ENCODE data around the gene DDIAS.
"Not testable (repeated sequence)": the region's sequence is repeated elsewhere in the genome, so short reads cannot be mapped to it uniquely, and the experiment has no call there.

The DDIAS gene

DNA sequence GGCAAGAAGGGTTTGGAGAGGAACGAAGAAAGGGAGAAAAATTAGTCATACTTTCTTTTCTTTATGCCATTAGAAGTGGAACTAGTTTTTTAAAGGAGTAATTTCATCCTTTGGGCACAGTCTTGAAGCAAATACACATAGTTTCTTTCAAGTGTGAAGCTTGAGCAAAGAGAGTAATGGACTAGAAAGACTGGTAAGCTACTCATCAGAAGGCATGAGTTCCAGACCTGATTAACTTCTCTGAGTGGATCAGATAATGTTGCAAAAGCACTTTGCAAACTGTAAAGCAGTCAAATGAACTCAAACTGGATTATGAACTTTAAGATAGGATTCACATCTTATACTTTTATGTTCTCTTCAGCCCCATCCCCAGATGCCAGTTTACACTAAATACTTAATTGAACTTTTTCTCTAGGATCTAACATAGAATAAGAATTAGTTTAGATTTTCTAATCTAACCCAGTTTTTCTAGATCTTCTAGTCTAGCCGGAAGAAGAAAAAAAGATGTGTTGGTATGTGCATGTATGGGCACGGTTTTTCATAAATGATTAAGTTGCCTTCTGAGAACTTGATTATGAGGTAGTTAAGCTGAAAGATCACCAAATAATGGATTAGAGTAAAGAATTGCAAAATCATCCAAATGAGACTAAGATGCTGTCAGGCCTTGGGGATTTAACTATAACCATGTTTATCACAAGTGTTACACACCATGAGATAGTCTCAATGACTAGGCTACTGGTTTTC is 2.5 kb downstream of the DDIAS start:
- no peak overlapping the region for H3K4me3 ChIP-seq (ENCODE audit: low read depth, low read length)
- TF ChIP-seq, protein P1, sequence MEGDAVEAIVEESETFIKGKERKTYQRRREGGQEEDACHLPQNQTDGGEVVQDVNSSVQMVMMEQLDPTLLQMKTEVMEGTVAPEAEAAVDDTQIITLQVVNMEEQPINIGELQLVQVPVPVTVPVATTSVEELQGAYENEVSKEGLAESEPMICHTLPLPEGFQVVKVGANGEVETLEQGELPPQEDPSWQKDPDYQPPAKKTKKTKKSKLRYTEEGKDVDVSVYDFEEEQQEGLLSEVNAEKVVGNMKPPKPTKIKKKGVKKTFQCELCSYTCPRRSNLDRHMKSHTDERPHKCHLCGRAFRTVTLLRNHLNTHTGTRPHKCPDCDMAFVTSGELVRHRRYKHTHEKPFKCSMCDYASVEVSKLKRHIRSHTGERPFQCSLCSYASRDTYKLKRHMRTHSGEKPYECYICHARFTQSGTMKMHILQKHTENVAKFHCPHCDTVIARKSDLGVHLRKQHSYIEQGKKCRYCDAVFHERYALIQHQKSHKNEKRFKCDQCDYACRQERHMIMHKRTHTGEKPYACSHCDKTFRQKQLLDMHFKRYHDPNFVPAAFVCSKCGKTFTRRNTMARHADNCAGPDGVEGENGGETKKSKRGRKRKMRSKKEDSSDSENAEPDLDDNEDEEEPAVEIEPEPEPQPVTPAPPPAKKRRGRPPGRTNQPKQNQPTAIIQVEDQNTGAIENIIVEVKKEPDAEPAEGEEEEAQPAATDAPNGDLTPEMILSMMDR (IDR thresholded peaks at IDR 0.05; ENCODE audit: borderline replicate concordance, insufficient read depth, low read depth, low read length), result no peak

DNA sequence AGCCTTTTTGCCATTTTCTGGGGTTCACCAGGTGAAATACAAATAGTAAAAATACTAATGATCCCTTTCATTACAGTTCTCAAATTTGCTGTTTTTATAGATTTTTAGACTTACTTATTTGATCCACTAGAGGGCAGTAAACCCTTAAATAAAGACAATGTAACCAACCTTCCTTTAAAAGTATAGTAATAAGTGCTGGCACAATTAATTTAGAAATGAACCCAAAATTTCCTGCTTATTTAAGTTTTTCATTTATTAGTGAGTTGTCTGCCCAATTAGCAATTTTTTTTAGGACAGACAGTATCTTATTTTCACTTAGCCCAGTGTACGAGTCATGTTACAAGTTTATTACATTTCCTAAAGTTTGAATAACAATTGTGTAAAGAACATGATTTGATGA is 4.7 kb downstream of the DDIAS start:
- no peak overlapping the region for H3K4me3 ChIP-seq (ENCODE audit: low read depth, low read length)

DNA sequence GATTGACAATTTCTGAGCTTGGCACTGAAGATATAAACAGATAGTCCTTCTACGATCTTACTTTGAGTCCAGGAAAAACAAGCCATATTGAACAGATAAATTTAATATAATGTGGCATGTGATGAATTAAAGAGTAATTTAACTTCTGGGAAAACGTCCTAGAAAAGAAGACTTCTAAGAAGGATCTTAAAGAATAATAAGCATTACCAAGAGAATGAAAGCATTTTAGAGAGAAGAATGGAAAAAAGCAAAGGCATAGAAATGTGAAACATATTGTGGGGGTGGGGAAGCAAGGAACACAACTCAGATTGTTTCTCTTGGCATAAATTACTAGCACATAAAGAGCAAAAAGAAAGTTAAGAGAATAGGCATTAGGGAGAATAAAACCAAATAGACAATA is 5.4 kb downstream of the DDIAS start:
- no peak overlapping the region for H3K4me3 ChIP-seq (ENCODE audit: low read depth, low read length)
- TF ChIP-seq, protein P1 (IDR thresholded peaks at IDR 0.05; ENCODE audit: borderline replicate concordance, insufficient read depth, low read depth, low read length), result no peak

More for the DNA sequence above, 4.7 kb downstream of the DDIAS start:
- TF ChIP-seq, protein P1 (IDR thresholded peaks at IDR 0.05; ENCODE audit: borderline replicate concordance, insufficient read depth, low read depth, low read length), result no peak

DNA sequence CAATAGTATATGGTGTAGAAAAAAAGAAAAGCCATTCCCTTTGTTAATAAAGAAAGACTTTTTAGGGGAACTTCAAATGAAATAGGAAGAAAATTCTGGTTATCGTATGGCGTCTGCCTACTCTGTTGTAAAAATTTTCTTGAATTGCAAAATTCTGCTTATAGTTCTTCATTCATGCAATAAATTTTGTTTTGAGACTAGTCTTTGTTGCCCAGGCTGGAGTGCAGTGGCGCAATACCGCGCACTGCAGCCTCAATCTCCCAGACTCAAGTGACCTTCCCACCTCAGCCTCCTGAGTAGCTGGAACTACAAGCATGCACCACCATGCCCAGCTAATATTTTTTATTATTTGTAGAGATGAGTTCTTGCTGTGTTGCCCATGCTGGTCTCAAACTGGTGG is 5.8 kb downstream of the DDIAS start:
- H3K4me3 ChIP-seq (ENCODE audit: low read depth, low read length), result no peak overlapping the region
- TF ChIP-seq, protein P1 (IDR thresholded peaks at IDR 0.05; ENCODE audit: borderline replicate concordance, insufficient read depth, low read depth, low read length), result no peak

DNA sequence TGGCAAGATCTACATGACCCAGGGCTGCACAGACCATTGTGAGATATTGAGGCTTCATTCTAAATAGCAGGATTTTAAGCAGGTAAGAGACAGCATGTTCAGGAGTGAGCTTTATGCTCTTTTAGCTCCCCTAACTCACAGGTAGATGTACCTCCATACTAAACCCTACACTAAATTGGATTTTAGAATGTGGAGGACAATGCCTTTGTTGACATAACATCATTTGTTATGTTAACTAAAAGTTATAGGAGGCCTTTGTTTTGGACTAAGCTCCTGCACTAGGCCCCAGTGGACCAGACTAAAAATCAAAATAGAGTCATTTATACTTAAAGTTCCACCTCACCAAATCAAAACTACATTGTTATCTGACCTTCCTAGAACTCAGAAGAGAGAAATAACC is 6.8 kb downstream of the DDIAS start:
- no peak overlapping the region for H3K4me3 ChIP-seq (ENCODE audit: low read depth, low read length)
- TF ChIP-seq, protein P1 (IDR thresholded peaks at IDR 0.05; ENCODE audit: borderline replicate concordance, insufficient read depth, low read depth, low read length), result no peak

DNA sequence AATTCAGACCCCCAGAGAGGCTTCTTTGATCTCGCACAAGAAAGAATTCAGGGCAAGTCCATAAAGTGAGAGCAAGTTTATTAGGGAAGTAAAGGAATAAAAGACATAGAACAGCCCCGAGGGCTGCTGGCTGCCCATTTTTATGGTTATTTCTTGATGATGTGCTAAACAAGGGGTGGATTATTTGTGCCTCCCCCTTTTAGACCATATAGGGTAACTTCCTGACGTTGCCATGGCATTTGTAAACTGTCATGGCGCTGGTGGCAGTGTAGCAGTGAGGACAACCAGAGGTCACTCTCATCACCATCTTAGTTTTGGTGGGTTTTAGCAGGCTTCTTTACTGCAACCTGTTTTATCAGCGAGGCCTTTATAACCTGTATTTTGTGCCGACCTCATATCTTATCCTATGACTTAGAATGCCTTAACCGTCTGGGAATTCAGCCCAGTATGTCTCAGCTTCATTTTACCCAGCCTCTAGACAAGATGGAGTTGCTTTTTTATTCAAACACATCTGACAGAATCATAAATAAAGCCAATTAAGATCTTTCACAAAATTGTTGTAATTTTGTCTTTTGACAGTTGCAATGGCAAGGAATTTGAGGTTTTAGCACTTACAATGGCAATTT is 7.6 kb downstream of the DDIAS start:
- no peak overlapping the region for H3K4me3 ChIP-seq (ENCODE audit: low read depth, low read length)
- TF ChIP-seq, protein P1 (IDR thresholded peaks at IDR 0.05; ENCODE audit: borderline replicate concordance, insufficient read depth, low read depth, low read length), result no peak

DNA sequence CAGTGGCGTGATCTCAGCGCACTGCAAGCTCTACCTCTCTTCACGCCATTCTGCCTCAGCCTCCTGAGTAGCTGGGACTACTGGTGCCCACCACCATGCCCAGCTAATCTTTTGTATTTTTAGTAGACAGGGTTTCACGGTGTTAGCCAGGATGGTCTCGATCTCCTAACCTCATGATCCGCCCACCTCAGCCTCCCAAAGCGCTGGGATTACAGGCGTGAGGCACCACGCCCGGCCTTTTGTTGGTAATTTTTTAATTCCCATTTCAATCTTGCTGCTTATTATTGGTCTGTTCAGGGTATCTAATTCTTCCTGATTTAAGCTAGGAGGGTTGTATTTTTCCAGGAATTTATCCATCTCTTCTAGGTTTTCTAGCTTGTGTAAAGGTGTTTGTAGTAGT is 18.2 kb downstream of the DDIAS start:
- H3K4me3 ChIP-seq (ENCODE audit: low read depth, low read length), result not testable (repeated sequence)

DNA sequence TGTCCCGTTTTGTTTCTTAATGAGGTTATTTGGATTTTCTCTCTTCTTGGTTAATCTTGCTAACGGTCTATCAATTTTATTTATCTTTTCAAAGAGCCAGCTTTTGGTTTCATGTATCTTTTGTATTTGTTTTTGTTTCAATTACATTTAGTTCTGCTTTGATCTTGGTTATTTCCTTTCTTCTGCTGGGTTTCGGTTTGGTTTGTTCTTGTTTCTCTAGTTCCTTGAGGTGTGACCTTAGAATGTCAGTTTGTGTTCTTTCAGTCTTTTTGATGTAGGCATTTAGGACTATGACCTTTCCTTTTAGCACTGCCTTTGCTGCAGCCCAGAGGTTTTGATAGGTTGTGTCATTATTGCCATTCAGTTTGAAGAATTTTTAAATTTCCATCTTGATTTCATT is 18.7 kb downstream of the DDIAS start:
- H3K4me3 ChIP-seq (ENCODE audit: low read depth, low read length), result not testable (repeated sequence)

DNA sequence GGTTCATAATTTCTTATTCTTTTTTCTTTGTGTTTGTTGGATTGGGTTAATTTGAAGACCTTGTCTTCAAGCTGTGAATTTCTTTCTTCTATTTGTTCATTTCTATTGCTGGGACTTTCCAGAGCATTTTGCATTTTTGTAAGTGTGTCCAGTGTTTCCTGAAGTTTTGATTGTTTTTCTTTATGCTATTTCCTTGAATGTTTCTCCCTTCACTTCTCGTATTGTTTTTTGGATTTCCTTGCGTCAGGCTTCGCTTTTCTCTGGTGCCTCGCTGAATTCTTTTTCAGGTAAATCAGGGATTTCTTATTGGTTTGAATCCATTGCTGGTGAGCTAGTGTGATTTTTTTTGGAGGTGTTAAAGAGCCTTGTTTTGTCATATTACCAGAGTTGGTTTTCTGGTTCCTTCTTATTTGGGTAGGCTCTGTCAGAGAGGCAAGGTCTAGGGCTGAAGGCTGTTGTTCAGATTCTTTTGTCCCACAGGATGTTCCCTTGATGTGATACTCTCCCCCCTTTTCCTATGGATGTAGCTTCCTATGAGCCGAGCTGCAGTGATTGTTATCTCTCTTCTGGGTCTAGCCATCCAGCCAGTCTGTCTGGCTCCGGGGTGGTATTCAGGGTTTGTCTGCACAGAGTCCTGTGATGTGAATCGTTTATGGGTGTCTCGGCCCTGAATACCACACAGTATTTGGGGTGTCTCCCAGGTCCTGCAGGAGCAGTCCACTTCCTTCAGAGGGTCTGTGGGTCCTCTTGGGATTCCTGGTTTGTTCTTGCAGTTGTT is 21.0 kb downstream of the DDIAS start:
- not testable (repeated sequence) for H3K4me3 ChIP-seq (ENCODE audit: low read depth, low read length)
